ENCODE results near the gene ITGA7. TPM values are rescaled to one million over a fixed set of nuclear protein-coding genes. Genes with fewer than 3 reads are reported as not detected.
"Not testable (repeated sequence)": the region's sequence is repeated elsewhere in the genome, so short reads cannot be mapped to it uniquely, and the experiment has no call there.

ITGA7 gene
- total RNA-seq, 1 donor from 2014 or later, result 156 TPM

GRCh38 chr12:55654511-55655214, 53.0 kb downstream of the ITGA7 start:
- Mint-ChIP-seq H3K27me3 (ENCODE audit: unreplicated experiment) (no peaks in the 10 kb centered on the region), H3K4me3 (ENCODE audit: unreplicated experiment) (no peak overlapping the region), H3K4me1 (ENCODE audit: low read depth, unreplicated experiment) (no peaks in the 10 kb centered on the region), H3K36me3 (ENCODE audit: unreplicated experiment) (peaks cover 3% of the 10 kb centered on the region), H3K27ac (ENCODE audit: unreplicated experiment) (no peak overlapping the region), H3K9me3 (ENCODE audit: unreplicated experiment) (no peaks in the 10 kb centered on the region)
- no peak for TF ChIP-seq CTCF (IDR thresholded peaks at IDR 0.05; ENCODE audit: partially characterized antibody, unreplicated experiment)
- DNase-seq, result no peak

- Mint-ChIP-seq H3K9me3 (ENCODE audit: unreplicated experiment) (no peaks in the 10 kb centered on the region), H3K36me3 (ENCODE audit: unreplicated experiment) (peaks cover 8% of the 10 kb centered on the region), H3K4me3 (ENCODE audit: unreplicated experiment) (no peak overlapping the region), H3K27me3 (ENCODE audit: unreplicated experiment) (no peaks in the 10 kb centered on the region), H3K4me1 (ENCODE audit: low read depth, unreplicated experiment) (no peaks in the 10 kb centered on the region), H3K27ac (ENCODE audit: unreplicated experiment) (no peak overlapping the region)
- TF ChIP-seq CTCF (IDR thresholded peaks at IDR 0.05; ENCODE audit: partially characterized antibody, unreplicated experiment), result no peak
- no peak for DNase-seq
Observed at GRCh38 chr12:55653031-55653430, 54.7 kb downstream of the ITGA7 start.

DNA sequence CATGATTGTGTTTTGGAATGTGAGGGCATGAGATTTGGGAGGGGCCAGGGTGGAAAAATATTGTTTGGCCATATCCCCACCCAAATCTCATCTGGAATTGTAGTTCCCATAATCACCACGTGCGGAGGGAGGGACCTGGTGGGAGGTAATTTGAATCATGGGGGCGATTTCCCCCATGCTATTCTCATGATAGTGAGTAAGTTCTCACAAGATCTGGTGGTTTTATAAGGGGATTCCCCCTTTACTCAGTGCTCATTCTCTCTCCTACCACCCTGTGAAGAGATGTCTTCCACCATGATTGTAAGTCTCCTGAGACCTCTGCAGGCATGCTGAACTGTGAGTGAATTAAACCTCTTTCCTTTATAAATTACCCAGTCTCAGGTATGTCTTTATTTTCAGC, 55.4 kb downstream of the ITGA7 start:
- no peak overlapping the region for H3K27ac Mint-ChIP-seq (ENCODE audit: unreplicated experiment)
- H3K27me3 Mint-ChIP-seq (ENCODE audit: unreplicated experiment), result no peaks in the 10 kb centered on the region
- peaks cover 8% of the 10 kb centered on the region for H3K36me3 Mint-ChIP-seq (ENCODE audit: unreplicated experiment)
- no peaks in the 10 kb centered on the region for H3K4me1 Mint-ChIP-seq (ENCODE audit: low read depth, unreplicated experiment)
- H3K4me3 Mint-ChIP-seq (ENCODE audit: unreplicated experiment), result no peak overlapping the region
- H3K9me3 Mint-ChIP-seq (ENCODE audit: unreplicated experiment), result no peaks in the 10 kb centered on the region
- DNase-seq, result no peak
- no peak for TF ChIP-seq CTCF (IDR thresholded peaks at IDR 0.05; ENCODE audit: partially characterized antibody, unreplicated experiment)

- no peak overlapping the region for H3K27ac Mint-ChIP-seq (ENCODE audit: unreplicated experiment)
- H3K36me3 Mint-ChIP-seq (ENCODE audit: unreplicated experiment), result peaks cover 13% of the 10 kb centered on the region
- DNase-seq, result no peak
- H3K27me3 Mint-ChIP-seq (ENCODE audit: unreplicated experiment), result peaks cover 2% of the 10 kb centered on the region
- no peaks in the 10 kb centered on the region for H3K4me1 Mint-ChIP-seq (ENCODE audit: low read depth, unreplicated experiment)
- TF ChIP-seq CTCF (IDR thresholded peaks at IDR 0.05; ENCODE audit: partially characterized antibody, unreplicated experiment), result no peak
- H3K4me3 Mint-ChIP-seq (ENCODE audit: unreplicated experiment), result no peak overlapping the region
- no peaks in the 10 kb centered on the region for H3K9me3 Mint-ChIP-seq (ENCODE audit: unreplicated experiment)
Observed at GRCh38 chr12:55651299-55651683, 56.4 kb downstream of the ITGA7 start.

GRCh38 chr12:55650620-55651298, 56.9 kb downstream of the ITGA7 start:
- not testable (repeated sequence) for H3K27me3 Mint-ChIP-seq (ENCODE audit: unreplicated experiment); H3K27ac Mint-ChIP-seq (ENCODE audit: unreplicated experiment); DNase-seq; H3K9me3 Mint-ChIP-seq (ENCODE audit: unreplicated experiment); H3K4me3 Mint-ChIP-seq (ENCODE audit: unreplicated experiment); H3K4me1 Mint-ChIP-seq (ENCODE audit: low read depth, unreplicated experiment)
- peaks cover 18% of the 10 kb centered on the region for H3K36me3 Mint-ChIP-seq (ENCODE audit: unreplicated experiment)

All from glutamatergic neuron (in vitro differentiated cells).